GM19023 (cell line): ENCODE measurements around the gene PAQR5.

Source experiments
- ATAC-seq: cut with Tn5 transposase; IDR thresholded peaks from one replicate; pipeline ENCODE4 v1.9.1; 2021; ENCODE audit warnings: mild to moderate bottlenecking, moderate library complexity; ENCODE audit not compliant: unreplicated experiment

Gene PAQR5

DNA sequence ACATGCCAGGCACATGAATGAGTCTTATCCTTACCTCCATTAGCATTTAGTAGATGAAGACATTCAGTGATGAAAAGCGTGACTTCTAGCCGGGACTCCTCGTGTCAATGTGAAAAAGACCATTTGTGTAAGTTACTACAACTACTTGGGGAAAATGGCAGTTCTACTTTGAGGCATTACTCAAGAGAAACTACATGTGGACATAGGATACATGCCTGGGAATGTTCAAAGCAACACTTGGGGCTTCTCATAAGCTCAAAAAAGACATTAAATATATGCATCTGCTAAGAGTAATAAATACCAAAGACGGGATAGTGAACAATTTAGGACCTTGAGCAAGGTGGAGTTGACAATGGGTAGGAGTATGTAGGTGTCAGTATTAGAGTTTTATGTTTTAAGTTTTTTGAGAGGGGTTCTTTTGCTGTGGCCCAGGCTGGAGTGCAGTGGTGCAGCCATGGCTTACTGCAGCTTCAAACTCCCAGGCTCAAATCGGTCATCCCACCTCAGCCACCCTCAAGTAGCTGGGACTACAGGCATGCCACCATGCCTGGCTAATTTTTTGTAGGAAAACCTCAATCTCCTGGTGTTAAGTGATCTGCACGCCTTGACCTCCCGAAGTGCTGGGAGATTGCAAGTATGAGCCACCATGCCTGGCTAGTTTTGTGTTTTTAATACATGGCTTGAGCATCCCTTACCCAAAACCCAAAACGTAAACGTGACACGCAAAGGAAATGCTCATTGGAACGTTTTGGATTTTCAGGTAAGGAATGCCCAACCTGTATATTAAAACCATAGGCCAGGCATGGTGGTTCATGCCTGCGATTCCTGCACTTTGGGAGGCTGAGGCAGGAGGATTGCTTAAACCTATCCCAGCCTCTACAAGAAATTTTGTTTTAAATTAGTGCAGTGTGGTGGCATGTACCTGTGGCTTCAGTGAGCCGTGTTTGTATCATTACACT is 157.8 kb downstream of the PAQR5 start:
- no peak for ATAC-seq
